CD4-positive, alpha-beta T cell treated with Interleukin-2 at 100 ng/mL for 4 hours (primary cell): ENCODE data around the gene CIAO1.
"Not testable (repeated sequence)": the region's sequence is repeated elsewhere in the genome, so short reads cannot be mapped to it uniquely, and the experiment has no call there.

Experiments used
- DNase-seq: peaks from one replicate; pipeline ENCODE4 v3.0.0-alpha.2; 2020; ENCODE audit warnings: low spot score

CIAO1 gene

GRCh38 chr2:96250188-96250587, 15.8 kb upstream of the CIAO1 start:
- no peak for DNase-seq

- no peak for DNase-seq
These were observed 14.2 kb upstream of the CIAO1 start for GRCh38 chr2:96251721-96252292.

GRCh38 chr2:96252526-96252925, 13.5 kb upstream of the CIAO1 start:
- no peak for DNase-seq

- no peak for DNase-seq
These were observed 13.0 kb upstream of the CIAO1 start for GRCh38 chr2:96253006-96253405.

GRCh38 chr2:96254571-96254970, 11.5 kb upstream of the CIAO1 start:
- no peak for DNase-seq

- no peak for DNase-seq
These were observed 9.4 kb upstream of the CIAO1 start for GRCh38 chr2:96256611-96257113.

GRCh38 chr2:96257744-96258143, 8.3 kb upstream of the CIAO1 start:
- not testable (repeated sequence) for DNase-seq

- DNase-seq, result no peak
These were observed 7.6 kb upstream of the CIAO1 start for GRCh38 chr2:96258166-96259022.

- DNase-seq, result no peak
These were observed 6.5 kb upstream of the CIAO1 start for GRCh38 chr2:96259497-96259921.

GRCh38 chr2:96260387-96261260, 5.4 kb upstream of the CIAO1 start:
- DNase-seq, result peak; percentile 22

GRCh38 chr2:96261328-96262003, 4.6 kb upstream of the CIAO1 start:
- no peak for DNase-seq

- DNase-seq, result no peak
These were observed 3.7 kb upstream of the CIAO1 start for GRCh38 chr2:96262306-96262705.

GRCh38 chr2:96264086-96264485, 1.9 kb upstream of the CIAO1 start:
- DNase-seq, result no peak

- DNase-seq, result peak; percentile 26
These were observed 1.2 kb upstream of the CIAO1 start for GRCh38 chr2:96264656-96265348.

GRCh38 chr2:96265349-96265839, 631 bp upstream of the CIAO1 start:
- DNase-seq, result peak; percentile 18

- DNase-seq, result peak; percentile 39
These were observed 1.3 kb downstream of the CIAO1 start for GRCh38 chr2:96267159-96267971.

- no peak for DNase-seq
These were observed 6.0 kb downstream of the CIAO1 start for GRCh38 chr2:96271995-96272394.

GRCh38 chr2:96273763-96274162, 7.7 kb downstream of the CIAO1 start:
- DNase-seq, result no peak

GRCh38 chr2:96274355-96275056, 8.5 kb downstream of the CIAO1 start:
- DNase-seq, result no peak
